KOPT-K1 (cell line): Measurements from ENCODE around the gene TRMT44.
"Not testable (repeated sequence)": the region's sequence is repeated elsewhere in the genome, so short reads cannot be mapped to it uniquely, and the experiment has no call there.

Source experiments
- H3K27ac ChIP-seq: fragments of 200-600 bp; sonication (generic); 2 replicates; pipeline ENCODE4 v1.5.1; 2016; ENCODE audit warnings: antibody characterized with exemption, mild to moderate bottlenecking, low read depth, low read length; ENCODE audit not compliant: poor library complexity, severe bottlenecking
- H3K36me3 ChIP-seq: fragments of 200-600 bp; sonication (generic); 2 replicates; pipeline ENCODE4 v1.5.1; 2017; ENCODE audit warnings: antibody characterized with exemption, mild to moderate bottlenecking, low read length, moderate library complexity; ENCODE audit not compliant: insufficient read depth
- H3K9me3 ChIP-seq: fragments of 200-600 bp; sonication (generic); 2 replicates; pipeline ENCODE4 v1.5.1; 2017; ENCODE audit warnings: antibody characterized with exemption, low read length, mild to moderate bottlenecking; ENCODE audit not compliant: insufficient read depth, poor library complexity, severe bottlenecking

Gene TRMT44

GRCh38 chr4:8417071-8417614 lies 23.4 kb upstream of the TRMT44 start:
- Histone ChIP-seq H3K36me3 (peaks cover 16% of the 10 kb centered on the region), H3K9me3 (no peaks in the 10 kb centered on the region), H3K27ac (no peak overlapping the region)

- Histone ChIP-seq H3K36me3 (peaks cover 10% of the 10 kb centered on the region), H3K9me3 (no peaks in the 10 kb centered on the region), H3K27ac (no peak overlapping the region)
Observed at GRCh38 chr4:8419222-8420041, 21.1 kb upstream of the TRMT44 start.

- not testable (repeated sequence) for H3K27ac ChIP-seq, H3K9me3 ChIP-seq, H3K36me3 ChIP-seq
Observed at GRCh38 chr4:8420151-8420550, 20.4 kb upstream of the TRMT44 start.

GRCh38 chr4:8422327-8422726 lies 18.2 kb upstream of the TRMT44 start:
- H3K9me3 ChIP-seq, result no peaks in the 10 kb centered on the region
- no peak overlapping the region for H3K27ac ChIP-seq
- H3K36me3 ChIP-seq, result no peaks in the 10 kb centered on the region

GRCh38 chr4:8422786-8423185 lies 17.8 kb upstream of the TRMT44 start:
- H3K27ac ChIP-seq, result no peak overlapping the region
- no peaks in the 10 kb centered on the region for H3K36me3 ChIP-seq
- no peaks in the 10 kb centered on the region for H3K9me3 ChIP-seq

GRCh38 chr4:8427262-8427661 lies 13.3 kb upstream of the TRMT44 start:
- Histone ChIP-seq H3K27ac (no peak overlapping the region), H3K9me3 (no peaks in the 10 kb centered on the region), H3K36me3 (no peaks in the 10 kb centered on the region)

GRCh38 chr4:8427761-8428287 lies 12.8 kb upstream of the TRMT44 start:
- Histone ChIP-seq H3K27ac (peak overlapping the region; percentile 48), H3K9me3 (no peaks in the 10 kb centered on the region)

GRCh38 chr4:8428288-8429097 lies 12.1 kb upstream of the TRMT44 start:
- peak overlapping the region; percentile 48 for H3K27ac ChIP-seq
- H3K36me3 ChIP-seq, result no peaks in the 10 kb centered on the region
- H3K9me3 ChIP-seq, result no peaks in the 10 kb centered on the region

More at GRCh38 chr4:8427761-8428287, 12.8 kb upstream of the TRMT44 start:
- H3K36me3 ChIP-seq, result no peaks in the 10 kb centered on the region

GRCh38 chr4:8431553-8431952 lies 9.0 kb upstream of the TRMT44 start:
- Histone ChIP-seq H3K27ac (no peak overlapping the region), H3K9me3 (no peaks in the 10 kb centered on the region), H3K36me3 (no peaks in the 10 kb centered on the region)

GRCh38 chr4:8433136-8433535 lies 7.4 kb upstream of the TRMT44 start:
- Histone ChIP-seq H3K9me3 (no peaks in the 10 kb centered on the region), H3K36me3 (no peaks in the 10 kb centered on the region), H3K27ac (no peak overlapping the region)

GRCh38 chr4:8434251-8435073 lies 6.1 kb upstream of the TRMT44 start:
- Histone ChIP-seq H3K27ac (no peak overlapping the region), H3K36me3 (no peaks in the 10 kb centered on the region), H3K9me3 (peaks cover 4% of the 10 kb centered on the region)

- Histone ChIP-seq H3K36me3 (no peaks in the 10 kb centered on the region), H3K27ac (peak overlapping the region; percentile 73), H3K9me3 (peaks cover 7% of the 10 kb centered on the region)
Observed at GRCh38 chr4:8435656-8436121, 4.9 kb upstream of the TRMT44 start.

GRCh38 chr4:8437281-8437680 lies 3.3 kb upstream of the TRMT44 start:
- no peak overlapping the region for H3K27ac ChIP-seq
- H3K36me3 ChIP-seq, result no peaks in the 10 kb centered on the region
- peaks cover 7% of the 10 kb centered on the region for H3K9me3 ChIP-seq

- Histone ChIP-seq H3K36me3 (no peaks in the 10 kb centered on the region), H3K27ac (no peak overlapping the region), H3K9me3 (peaks cover 7% of the 10 kb centered on the region)
Observed at GRCh38 chr4:8438743-8439142, 1.8 kb upstream of the TRMT44 start.
